HL-60/S4 (cell line): ENCODE results near the gene SNRNP200.

Experiments
- in situ Hi-C: fragments of 300-500 bp; cut with MboI; formaldehyde crosslinking; loops from 2 replicates; pipeline ENCODE4 v1.14.3; 2022; ENCODE audit warnings: low sequenced_read_pairs

Gene SNRNP200

GRCh38 chr2:96305091-96305978 lies at the start of gene SNRNP200:
TSS of gene SNRNP200 (minus strand) at chr2:96305546. CDS start at chr2:96305437, 109 bp downstream.
- in situ Hi-C loops = no loop called here

GRCh38 chr2:96354492-96354891 lies 49.1 kb upstream of the SNRNP200 start:
- in situ Hi-C loops = no loop called here

GRCh38 chr2:96353606-96354101 lies 48.3 kb upstream of the SNRNP200 start:
- in situ Hi-C loops = no loop called here

DNA sequence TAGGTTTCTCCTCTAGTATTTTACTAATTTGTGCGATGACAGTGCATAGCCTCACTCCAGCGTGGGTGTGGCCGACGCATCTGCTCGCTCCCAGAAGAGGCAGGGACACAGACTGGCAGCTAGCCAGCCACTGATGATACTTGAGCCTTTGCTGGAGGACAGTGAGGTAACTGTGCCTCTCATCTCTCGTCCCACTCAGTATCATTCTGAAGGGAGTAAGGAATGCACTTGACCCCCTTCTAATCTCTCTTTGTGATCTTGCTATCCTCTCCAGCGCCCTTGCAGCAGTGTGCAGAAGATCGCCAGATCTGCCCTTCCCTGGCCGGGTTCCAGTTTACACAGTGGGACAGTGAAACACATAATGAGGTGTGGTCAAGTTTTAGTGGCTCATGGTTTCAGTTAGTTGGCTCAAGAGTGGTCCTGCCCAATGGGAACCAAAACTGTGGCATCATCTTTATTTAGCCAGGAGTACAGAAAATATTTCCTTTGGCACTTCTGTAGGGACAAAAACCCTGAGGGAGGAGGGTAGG lies 47.8 kb upstream of the SNRNP200 start:
- in situ Hi-C loops = no loop called here

DNA sequence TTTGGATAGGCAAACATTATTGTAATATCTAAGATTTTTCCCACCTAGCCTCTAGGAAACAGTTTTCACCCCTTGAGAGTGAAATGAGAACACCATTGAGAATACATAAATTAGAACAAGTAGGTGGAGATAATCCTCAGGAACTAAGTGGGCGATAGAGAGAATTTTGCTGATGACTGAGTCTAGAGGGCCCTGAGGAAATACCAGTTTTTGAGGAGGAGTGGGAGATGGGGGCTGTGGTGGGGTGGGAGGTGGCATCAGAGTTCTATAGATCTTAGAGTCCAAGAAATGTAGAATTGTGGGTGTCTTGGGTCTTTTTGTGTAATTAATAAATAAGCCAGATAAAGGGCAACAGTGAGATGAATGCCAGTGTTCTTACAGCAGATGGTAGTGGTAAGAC lies 42.0 kb upstream of the SNRNP200 start:
- in situ Hi-C loops = no loop called here

DNA sequence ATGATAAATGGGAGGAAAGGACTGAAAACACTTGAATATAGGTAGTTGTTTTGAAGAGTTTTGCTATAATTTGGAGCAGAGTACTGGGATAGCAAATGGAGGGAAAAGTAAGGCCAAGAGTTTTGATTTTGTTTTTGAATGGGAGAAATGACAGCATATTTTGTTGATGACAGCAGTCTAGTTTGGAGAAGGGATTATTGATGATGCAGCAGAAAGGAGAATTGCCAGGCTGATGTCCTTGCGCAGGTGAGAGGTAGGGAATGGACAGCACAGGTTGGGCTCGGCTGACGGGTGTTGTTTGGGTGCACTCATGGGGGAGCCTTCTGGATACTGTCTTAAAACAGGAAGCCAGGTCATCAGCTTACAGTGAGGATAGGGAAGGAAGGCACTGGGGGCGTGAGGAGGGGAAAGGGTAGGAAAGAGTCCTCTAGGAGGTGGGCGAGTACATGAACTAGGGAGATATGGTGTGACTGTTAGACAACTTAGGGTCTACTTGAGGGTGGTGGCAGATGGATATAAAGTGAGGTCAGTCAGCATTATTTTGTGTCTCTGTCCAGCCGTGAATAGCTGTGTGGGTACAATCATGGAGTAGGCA lies 40.6 kb upstream of the SNRNP200 start:
- in situ Hi-C loops = no loop called here

- in situ Hi-C loops = no loop called here
Observed at GRCh38 chr2:96345438-96345837, 40.1 kb upstream of the SNRNP200 start.

GRCh38 chr2:96344011-96344410 lies 38.7 kb upstream of the SNRNP200 start:
- in situ Hi-C loops = no loop called here

DNA sequence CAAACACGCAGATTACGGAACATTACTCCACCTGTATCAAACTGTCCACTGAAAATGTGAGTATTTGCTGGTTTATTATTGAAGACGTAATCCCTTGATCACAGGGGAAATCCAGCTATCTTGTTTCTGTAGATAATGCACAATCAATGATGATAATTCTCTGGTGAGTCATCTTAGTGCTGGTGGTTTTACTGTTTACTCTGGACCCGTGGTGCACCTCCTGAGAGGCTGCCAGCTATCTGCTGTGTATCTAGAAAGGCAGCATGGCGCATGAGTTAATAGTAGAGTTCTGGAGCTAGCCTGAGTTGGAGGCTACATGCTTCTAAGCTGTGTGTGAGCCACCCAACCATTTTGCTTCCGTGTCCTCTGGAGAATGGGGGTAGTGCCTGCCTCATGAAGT lies 36.7 kb upstream of the SNRNP200 start:
- in situ Hi-C loops = no loop called here

DNA sequence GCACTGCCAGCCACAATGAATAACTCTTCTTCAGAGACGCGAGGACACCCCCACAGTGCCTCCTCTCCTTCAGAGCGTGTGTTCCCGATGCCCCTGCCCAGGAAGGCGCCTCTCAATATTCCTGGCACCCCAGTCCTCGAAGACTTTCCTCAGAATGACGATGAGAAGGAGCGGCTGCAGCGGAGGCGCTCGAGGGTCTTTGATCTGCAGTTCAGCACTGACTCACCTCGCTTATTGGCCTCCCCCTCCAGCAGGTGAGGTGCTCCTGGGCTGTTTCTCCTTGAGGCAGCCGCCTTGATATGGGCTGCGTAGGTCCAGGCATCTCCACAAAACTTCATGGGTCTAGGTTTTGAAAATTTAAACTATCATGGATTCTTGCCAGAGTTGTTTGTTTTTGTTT lies 36.3 kb upstream of the SNRNP200 start:
- in situ Hi-C loops = no loop called here

- in situ Hi-C loops = no loop called here
Observed at GRCh38 chr2:96340493-96341414, 35.4 kb upstream of the SNRNP200 start.

- in situ Hi-C loops = no loop called here
Observed at GRCh38 chr2:96336873-96337272, 31.5 kb upstream of the SNRNP200 start.

GRCh38 chr2:96336104-96336775 lies 30.9 kb upstream of the SNRNP200 start:
- in situ Hi-C loops = no loop called here

GRCh38 chr2:96333708-96334107 lies 28.4 kb upstream of the SNRNP200 start:
- in situ Hi-C loops = no loop called here

DNA sequence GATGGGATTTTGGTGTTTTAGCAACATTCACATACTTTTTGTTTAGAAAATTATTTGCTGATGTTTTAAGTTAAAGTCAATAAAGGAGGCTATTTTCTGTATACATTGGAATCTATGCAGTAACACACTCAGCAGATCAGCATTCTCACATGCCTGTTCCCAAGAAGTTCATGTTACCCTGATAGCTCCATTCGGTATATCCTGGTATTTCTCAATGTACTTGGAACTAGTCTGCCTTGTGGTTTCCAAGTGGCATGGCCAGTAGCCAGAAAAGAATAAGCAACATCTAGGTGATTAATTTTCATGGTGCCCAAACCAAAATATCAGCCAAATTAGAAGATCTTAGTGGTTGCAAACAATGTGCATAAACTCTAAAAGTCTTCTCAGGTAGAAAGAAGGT lies 25.1 kb upstream of the SNRNP200 start:
- in situ Hi-C loops = no loop called here

GRCh38 chr2:96329874-96330273 lies 24.5 kb upstream of the SNRNP200 start:
- in situ Hi-C loops = no loop called here

DNA sequence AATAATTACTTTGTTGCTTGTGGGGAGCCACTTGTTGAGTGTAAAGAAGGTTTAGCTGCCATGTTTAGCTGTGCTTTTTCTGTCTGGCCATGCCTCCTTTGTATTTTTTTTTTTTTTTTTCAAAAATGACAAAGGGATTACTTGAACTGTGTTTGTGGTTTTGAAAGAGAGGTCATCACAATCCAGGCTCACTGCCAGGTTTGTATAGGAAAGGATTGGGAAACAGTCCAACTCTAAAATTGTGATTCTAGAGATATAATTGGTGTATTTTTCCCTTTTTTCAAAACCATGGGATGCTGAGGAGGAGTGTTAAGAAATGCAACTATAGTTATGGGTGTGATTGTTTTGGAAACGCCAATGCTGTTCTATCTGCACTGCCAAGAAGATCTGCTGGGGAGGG lies 24.1 kb upstream of the SNRNP200 start:
- in situ Hi-C loops = no loop called here

DNA sequence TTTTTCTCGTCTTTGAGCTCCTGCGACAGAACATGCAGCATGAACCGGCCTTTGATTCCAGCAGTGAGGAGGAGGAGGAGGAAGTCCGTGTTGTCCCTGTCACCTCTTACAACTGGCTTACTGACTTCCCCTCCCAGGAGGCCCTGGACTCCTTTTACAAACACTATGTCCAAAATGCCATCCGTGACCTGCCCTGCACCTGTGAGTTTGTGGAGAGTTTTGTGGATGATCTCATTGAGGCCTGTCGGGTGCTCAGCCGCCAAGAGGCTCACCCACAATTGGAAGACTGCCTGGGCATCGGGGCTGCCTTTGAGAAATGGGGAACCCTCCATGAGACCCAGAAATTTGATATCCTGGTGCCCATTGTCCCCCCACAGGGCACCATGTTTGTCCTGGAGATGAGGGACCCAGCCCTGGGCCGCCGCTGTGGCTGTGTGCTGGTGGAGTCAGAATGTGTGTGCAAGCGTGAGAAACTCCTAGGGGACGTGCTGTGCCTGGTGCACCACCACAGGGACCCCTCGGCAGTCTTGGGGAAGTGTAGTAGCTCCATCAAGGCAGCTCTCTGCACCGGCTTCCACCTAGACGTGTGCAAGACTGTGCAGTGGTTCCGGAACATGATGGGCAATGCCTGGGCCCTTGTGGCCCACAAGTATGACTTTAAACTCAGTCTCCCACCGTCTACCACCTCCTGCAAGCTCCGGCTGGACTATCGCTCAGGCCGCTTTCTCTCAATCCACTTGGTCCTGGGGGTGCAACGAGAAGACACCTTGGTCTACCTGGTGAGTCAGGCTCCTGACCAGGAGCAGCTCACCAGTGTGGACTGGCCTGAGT lies 21.9 kb upstream of the SNRNP200 start:
- in situ Hi-C loops = no loop called here

DNA sequence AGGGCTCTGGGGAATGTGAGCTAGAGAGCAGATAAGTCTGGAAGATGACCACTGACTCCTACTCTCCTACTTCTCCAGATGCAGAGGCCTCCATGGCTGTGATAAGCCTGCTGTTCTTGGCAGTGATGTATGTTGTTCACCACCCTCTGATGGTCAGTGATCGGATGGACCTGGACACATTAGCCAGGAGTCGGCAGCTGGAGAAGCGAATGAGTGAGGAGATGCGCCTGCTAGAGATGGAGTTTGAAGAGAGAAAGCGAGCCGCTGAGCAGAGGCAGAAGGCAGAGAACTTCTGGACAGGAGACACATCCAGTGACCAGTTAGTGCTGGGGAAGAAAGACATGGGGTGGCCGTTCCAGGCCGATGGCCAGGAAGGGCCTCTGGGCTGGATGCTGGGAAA lies 21.2 kb upstream of the SNRNP200 start:
- in situ Hi-C loops = no loop called here

DNA sequence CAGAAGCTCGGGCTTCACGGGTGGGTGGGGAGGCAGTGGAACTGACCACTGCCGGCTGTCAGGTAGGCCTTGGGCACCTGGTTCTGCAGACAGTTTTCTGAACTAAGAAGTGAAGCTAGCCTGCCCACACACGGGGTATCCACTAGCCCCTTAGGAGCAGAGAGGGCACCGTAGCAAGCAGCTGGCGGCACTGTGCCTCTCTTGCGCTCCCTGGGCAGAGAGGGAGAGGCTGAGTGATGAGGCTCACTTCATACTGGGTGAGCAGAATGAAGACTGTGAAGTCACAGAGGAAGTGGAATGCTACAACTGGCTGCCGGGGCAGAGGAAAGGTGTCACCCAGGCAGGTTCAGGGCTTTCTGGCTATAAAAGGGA lies 20.5 kb upstream of the SNRNP200 start:
- in situ Hi-C loops = no loop called here
